Germinal center (tissue), 1 donor: ENCODE data around the gene U2SURP.
"Not testable (repeated sequence)": the region's sequence is repeated elsewhere in the genome, so short reads cannot be mapped to it uniquely, and the experiment has no call there.

Source experiments
- DNase-seq: peaks from one replicate; pipeline ENCODE4 v3.0.0; 2012; ENCODE audit warnings: mixed read lengths, low spot score

The U2SURP gene

GRCh38 chr3:143071776-143072175 lies 70.4 kb downstream of the U2SURP start:
- DNase-seq: no peak

- not testable (repeated sequence) for DNase-seq
Observed at GRCh38 chr3:143072298-143073020, 71.1 kb downstream of the U2SURP start.

DNA sequence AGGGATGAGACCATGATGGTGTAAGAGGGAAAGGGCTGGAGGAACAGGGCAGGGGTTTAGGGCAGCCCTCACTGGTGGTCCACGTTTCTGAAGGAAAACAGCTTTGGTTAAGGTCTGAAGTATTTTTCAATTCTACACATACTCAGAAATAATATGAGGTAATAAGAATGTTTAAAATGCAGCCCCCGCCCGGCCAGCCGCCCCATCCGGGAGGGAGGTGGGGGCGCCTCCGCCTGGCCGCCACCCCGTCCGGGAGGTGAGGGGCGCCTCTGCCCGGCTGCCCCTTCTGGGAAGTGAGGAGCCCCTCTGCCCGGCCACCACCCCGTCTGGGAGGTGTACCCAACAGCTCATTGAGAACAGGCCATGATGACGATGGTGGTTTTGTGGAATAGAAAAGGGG lies 72.2 kb downstream of the U2SURP start:
- not testable (repeated sequence) for DNase-seq

DNA sequence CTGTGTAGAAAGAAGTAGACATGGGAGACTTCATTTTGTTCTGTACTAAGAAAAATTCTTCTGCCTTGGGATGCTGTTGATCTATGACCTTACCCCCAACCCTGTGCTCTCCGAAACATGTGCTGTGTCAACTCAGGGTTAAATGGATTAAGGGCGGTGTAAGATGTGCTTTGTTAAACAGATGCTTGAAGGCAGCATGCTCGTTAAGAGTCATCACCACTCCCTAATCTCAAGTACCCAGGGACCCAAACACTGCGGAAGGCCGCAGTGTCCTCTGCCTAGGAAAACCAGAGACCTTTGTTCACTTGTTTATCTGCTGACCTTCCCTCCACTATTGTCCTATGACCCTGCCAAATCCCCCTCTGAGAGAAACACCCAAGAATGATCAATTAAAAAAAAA lies 72.6 kb downstream of the U2SURP start:
- DNase-seq: not testable (repeated sequence)

DNA sequence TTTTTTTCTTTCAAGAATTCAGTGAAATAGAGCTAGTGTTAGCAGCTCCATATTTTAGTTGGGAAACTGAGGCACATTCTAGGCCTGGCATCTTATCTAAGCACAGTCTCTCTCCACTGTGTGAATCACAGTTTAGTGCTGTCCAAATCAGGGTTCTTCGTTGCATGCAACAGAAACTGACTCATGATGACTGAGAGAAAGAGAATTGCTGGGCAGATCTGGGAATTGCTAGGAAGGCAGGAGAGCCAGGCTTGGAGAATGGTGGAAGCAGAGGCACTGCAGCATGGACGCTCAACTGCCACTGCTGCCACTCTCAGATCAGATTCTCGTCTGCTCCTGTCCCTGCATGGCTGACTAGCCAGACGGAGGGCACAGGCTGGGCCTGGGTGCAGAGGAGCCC lies 77.5 kb downstream of the U2SURP start:
- DNase-seq: no peak

- no peak for DNase-seq
Observed at GRCh38 chr3:143080196-143080595, 78.8 kb downstream of the U2SURP start.

GRCh38 chr3:143081365-143081764 lies 80.0 kb downstream of the U2SURP start:
- DNase-seq: no peak

DNA sequence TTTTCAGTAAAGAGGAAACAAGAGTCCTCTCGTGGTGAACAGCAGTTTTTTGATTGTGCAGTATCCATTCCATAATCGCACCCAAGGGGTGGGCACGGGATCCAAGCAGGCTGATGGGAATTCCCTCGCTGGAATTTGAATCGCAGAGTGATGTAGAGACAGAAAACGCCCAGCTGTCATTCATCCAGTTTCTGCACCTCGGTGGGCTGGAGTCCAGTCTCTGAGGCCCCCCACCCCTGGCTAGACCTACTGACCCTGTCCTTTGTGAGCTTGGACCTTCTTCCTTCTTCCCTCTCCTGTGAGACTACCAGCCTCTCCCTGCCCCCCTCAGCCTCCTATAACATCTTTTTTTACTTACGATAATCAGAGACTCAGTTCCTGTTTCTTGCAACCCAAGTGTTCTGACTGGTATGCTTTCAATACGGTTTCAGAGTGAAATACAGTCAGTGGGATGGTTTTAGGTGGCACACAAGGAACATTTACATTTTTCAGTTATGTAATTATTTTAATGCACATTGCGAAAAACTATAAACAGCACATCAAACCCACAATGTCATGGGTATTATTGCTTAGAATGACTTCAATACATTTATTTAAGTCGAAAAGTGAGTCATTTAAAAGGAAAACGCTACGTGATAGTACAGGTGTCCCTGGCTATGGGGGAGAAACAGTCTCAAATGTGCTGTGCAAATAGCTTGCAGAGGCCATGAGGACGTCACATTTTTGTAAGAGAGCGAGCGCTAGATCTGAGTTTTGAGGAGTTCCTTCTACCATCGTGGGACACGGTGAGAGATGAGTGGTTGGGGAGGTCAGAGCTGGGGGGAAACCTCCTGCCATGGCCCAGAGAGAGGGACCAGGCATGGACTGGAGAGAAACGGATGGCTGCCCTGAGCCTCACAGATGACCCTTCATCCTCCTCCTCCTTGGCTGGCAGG lies 80.7 kb downstream of the U2SURP start:
- peak; percentile 62 for DNase-seq

- DNase-seq: no peak
Observed at GRCh38 chr3:143083781-143084180, 82.4 kb downstream of the U2SURP start.

- peak; percentile 65 for DNase-seq
Observed at GRCh38 chr3:143084856-143085731, 83.7 kb downstream of the U2SURP start.

DNA sequence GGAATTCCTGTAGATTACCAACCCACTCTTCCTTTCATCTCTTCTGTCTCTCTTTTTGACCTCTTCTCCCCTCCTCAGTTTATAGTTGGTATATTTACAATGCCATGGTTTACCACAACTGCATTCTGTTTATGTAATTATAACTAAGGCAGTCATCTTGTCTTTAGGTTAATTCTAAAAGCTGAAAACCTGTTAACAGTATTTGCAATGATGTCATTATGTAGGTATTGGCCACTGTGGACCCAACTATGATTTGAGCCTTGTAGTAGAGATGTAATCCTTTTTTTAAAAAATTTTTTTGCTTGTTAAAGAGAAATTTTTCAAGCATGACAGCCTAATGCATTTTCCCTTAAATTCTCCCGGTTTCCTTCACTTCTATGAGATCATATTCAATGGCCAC lies 87.5 kb downstream of the U2SURP start:
- DNase-seq: no peak

- DNase-seq: no peak
Observed at GRCh38 chr3:143089965-143090364, 88.6 kb downstream of the U2SURP start.

- DNase-seq: no peak
Observed at GRCh38 chr3:143090486-143090885, 89.1 kb downstream of the U2SURP start.

GRCh38 chr3:143090976-143091837 lies 89.8 kb downstream of the U2SURP start:
- DNase-seq: no peak

DNA sequence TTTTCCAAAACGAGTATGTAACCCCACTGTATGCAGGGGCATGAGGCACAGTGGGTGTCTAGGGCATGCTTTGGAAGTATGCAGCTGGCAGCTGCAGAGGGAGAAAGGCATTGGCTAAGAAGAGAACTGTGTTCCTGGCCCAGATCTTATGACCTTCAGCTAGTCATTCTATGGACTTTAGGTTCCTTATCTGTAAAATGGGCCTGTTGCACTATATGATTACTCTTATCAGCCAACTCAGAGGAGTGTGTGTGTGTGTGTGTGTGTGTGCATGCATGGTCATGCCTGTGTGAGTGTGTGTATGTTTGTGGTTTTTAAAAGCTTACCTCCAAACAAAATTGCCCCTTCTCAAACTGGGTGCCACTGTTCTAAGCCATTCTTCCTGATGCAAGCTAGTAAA lies 90.8 kb downstream of the U2SURP start:
- no peak for DNase-seq

DNA sequence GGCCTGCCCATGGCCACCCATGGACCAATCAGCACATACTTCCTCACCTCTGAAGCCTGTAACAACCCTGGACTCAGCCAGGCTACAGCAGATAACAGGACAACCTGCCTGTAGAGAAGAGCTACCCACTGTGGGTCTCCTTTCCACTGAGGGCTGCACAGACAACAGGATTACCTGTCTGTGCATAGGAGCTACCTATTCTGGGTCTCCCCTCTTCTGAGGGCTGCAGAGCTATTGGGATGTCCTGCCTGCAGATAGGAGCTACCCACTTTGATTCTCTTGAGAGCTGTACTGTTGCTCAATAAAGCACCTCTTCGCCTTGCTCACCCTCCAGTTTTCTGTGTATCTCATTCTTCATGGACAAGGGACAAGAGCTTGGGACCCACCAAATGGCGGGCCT lies 94.4 kb downstream of the U2SURP start:
- no peak for DNase-seq

DNA sequence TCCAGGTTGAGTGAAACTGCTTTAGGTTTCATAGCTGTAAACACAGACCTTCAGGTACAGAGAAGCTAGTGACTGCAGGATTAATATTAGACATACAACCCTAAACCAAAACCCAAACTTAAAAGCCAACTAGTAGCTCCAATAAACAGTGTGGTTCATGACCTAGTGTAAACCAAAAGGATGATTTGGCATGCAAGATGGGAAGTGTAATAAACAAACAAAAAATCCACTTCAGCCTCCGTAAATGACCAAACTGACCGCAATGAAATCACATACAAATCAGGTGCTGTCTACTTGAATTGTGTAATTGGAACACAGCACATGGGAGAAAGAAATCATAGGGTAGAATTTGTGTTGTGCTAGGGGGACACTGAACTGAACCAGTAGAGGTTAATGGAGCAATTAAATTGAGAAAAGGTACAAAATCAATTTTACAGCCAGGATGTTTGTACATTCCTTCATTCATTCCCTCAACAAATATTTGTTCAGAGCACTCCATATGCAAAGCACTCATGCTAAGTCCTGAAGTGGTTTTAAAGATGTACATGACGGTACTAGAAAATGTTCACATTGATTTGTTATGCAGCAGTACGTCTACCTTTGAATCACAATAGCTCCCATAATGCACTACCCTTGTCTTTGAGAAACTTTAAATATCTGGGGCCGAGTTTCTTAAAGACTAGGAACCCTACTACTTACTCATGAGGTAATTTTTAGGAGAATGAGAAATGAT lies 96.8 kb downstream of the U2SURP start:
- DNase-seq: no peak

DNA sequence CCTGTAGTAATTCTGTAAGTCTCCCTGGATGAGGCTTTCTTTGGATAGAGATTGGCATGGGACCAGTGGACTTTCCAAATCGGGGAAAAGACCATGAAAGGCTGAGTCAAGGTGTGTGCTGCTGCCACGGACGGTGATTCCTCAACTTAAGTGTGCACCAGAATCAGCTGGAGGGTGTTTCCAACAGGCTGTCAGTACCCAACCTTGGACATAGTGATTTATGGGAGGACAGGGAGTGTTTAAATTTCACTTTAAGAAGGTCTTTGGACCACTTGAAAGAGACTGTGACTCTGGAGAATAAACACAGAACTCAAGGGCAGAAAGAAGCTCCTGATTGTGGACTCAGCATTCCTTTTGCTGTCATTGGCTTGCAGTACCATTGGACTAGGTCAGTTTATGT lies 97.8 kb downstream of the U2SURP start:
- no peak for DNase-seq

DNA sequence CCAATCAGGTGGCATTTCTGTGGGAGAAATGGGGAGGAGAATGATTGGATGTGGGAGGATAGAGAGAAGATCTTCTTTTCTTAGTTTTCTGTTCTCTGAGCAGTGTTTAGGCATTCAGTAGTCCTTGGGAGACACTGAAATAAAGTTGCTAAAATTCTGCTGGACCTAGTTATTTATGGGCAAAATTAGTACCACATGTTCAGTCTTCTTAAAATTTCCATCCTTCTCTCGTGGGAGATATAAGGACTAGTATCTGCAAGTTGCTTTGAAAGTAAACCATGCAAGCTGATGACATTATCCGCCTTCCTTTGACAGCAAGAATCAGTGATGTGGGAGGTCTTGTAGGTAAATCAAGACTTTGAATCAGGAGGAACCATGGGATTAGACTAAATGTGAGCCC lies 98.3 kb downstream of the U2SURP start:
- no peak for DNase-seq

DNA sequence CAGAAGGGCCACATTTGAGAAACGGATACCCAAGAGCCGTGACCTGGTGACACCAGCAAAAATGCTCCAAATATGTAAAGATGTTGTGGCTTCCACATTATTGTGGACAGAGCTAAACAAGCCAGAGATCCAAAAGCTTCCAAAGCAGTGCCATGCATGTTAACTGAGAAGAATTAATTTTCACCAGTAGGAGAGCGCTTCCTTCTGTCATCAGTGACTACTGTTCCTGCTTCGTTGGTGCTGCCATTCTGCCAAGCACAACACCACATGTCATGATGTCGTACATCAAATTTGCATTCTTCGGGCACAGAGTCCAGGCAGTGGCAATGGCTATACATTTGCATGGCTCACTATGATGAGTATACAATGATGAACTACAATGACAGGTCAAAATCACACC lies 99.1 kb downstream of the U2SURP start:
- DNase-seq: no peak
